ENCODE results near the gene HLA-DOA.

GRCh38 chr6:33021917-33022316 is 12.5 kb upstream of the HLA-DOA start:
- no peak for TF ChIP-seq CTCF (IDR thresholded peaks at IDR 0.05; ENCODE audit: insufficient read depth, low read depth, low read length)
- no peak for TF ChIP-seq EZH2 (IDR thresholded peaks at IDR 0.05; ENCODE audit: insufficient read depth, low read length)

Measured in astrocyte (in vitro differentiated cells and primary cell).